GM21619 (cell line): Measurements from ENCODE around the gene DPH5.
"Not testable (repeated sequence)": the region's sequence is repeated elsewhere in the genome, so short reads cannot be mapped to it uniquely, and the experiment has no call there.

Experiments
- ATAC-seq: cut with Tn5 transposase; IDR thresholded peaks from one replicate; pipeline ENCODE4 v1.9.1; 2021; ENCODE audit not compliant: unreplicated experiment

DPH5 gene

GRCh38 chr1:101025657-101026429, at the start of gene DPH5:
Gene DPH5 (minus strand): TSS chr1:101025784. CDS start chr1:101025443, 341 bp downstream.
- peak; percentile 83 for ATAC-seq

GRCh38 chr1:101073836-101074235, 48.3 kb upstream of the DPH5 start:
- no peak for ATAC-seq

GRCh38 chr1:101071470-101071891, 45.9 kb upstream of the DPH5 start:
- no peak for ATAC-seq

GRCh38 chr1:101069158-101069557, 43.6 kb upstream of the DPH5 start:
- ATAC-seq: no peak

GRCh38 chr1:101066937-101067335, 41.4 kb upstream of the DPH5 start:
- ATAC-seq: not testable (repeated sequence)

GRCh38 chr1:101066260-101066936, 40.8 kb upstream of the DPH5 start:
- ATAC-seq: no peak

GRCh38 chr1:101065575-101065974, 40.0 kb upstream of the DPH5 start:
- no peak for ATAC-seq

GRCh38 chr1:101064697-101065096, 39.1 kb upstream of the DPH5 start:
- no peak for ATAC-seq

GRCh38 chr1:101060992-101061391, 35.4 kb upstream of the DPH5 start:
- peak; percentile 79 for ATAC-seq

GRCh38 chr1:101059945-101060542, 34.5 kb upstream of the DPH5 start:
- no peak for ATAC-seq

GRCh38 chr1:101055623-101056022, 30.0 kb upstream of the DPH5 start:
- ATAC-seq: no peak

GRCh38 chr1:101051688-101052638, 26.4 kb upstream of the DPH5 start:
- peak; percentile 94 for ATAC-seq

- no peak for ATAC-seq
Measured at GRCh38 chr1:101050869-101051268, 25.3 kb upstream of the DPH5 start.

GRCh38 chr1:101044749-101045148, 19.2 kb upstream of the DPH5 start:
- no peak for ATAC-seq

- no peak for ATAC-seq
Measured at GRCh38 chr1:101044259-101044658, 18.7 kb upstream of the DPH5 start.

- ATAC-seq: no peak
Measured at GRCh38 chr1:101043776-101044175, 18.2 kb upstream of the DPH5 start.

- no peak for ATAC-seq
Measured at GRCh38 chr1:101041300-101041699, 15.7 kb upstream of the DPH5 start.

- no peak for ATAC-seq
Measured at GRCh38 chr1:101040666-101041065, 15.1 kb upstream of the DPH5 start.

GRCh38 chr1:101039245-101039644, 13.7 kb upstream of the DPH5 start:
- no peak for ATAC-seq

GRCh38 chr1:101037316-101037715, 11.7 kb upstream of the DPH5 start:
- no peak for ATAC-seq

- ATAC-seq: no peak
Measured at GRCh38 chr1:101033017-101033416, 7.4 kb upstream of the DPH5 start.
